Measurements from ENCODE around the gene SLC12A9. TPM values are rescaled to one million over a fixed set of nuclear protein-coding genes. Genes with fewer than 3 reads are reported as not detected.

Gene SLC12A9
- total RNA-seq, 1 experiment from 2014 or later: 29.9 TPM

DNA sequence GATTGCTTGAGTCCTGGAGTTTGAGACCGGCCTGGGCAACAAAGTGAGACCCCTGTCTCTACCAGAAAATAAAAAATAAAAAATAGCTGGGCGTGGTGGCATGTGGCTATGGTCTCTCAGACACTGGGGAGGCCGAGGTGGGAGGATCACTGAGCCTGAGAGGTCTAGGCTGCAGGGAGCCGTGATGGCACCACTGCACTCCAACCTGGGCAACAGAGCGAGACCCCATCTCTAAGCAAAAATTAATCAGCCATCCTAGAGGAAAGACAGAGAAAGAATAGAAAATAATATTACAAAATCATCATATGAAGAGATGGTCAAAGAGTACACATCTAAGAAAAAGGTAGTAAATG is 20.3 kb upstream of the SLC12A9 start:
- no peaks in the 10 kb centered on the region for H3K9me3 Mint-ChIP-seq (ENCODE audit: low read depth, unreplicated experiment)
- intact Hi-C loops (cut with micrococcal nuclease; ENCODE audit: unreplicated experiment): no loop called here
- H3K27ac Mint-ChIP-seq (ENCODE audit: unreplicated experiment): no peak overlapping the region
- no peaks in the 10 kb centered on the region for H3K27me3 Mint-ChIP-seq (ENCODE audit: unreplicated experiment)
- H3K36me3 Mint-ChIP-seq (ENCODE audit: insufficient read depth, unreplicated experiment): peaks cover 32% of the 10 kb centered on the region
- no TSS peak for BruUV-seq (replicated peaks)
- CTCF ChIA-PET: interaction anchor here (1.0 kb wide), 1 partner anchor 30 kb away, joined by 3 read pairs; no protein-coding TSS in a partner anchor
- peaks cover 44% of the 10 kb centered on the region for H3K4me1 Mint-ChIP-seq (ENCODE audit: low read depth, unreplicated experiment)
- H3K4me3 Mint-ChIP-seq (ENCODE audit: low read depth, unreplicated experiment): no peak overlapping the region
- no peak for DNase-seq
- TF ChIP-seq, protein P1, sequence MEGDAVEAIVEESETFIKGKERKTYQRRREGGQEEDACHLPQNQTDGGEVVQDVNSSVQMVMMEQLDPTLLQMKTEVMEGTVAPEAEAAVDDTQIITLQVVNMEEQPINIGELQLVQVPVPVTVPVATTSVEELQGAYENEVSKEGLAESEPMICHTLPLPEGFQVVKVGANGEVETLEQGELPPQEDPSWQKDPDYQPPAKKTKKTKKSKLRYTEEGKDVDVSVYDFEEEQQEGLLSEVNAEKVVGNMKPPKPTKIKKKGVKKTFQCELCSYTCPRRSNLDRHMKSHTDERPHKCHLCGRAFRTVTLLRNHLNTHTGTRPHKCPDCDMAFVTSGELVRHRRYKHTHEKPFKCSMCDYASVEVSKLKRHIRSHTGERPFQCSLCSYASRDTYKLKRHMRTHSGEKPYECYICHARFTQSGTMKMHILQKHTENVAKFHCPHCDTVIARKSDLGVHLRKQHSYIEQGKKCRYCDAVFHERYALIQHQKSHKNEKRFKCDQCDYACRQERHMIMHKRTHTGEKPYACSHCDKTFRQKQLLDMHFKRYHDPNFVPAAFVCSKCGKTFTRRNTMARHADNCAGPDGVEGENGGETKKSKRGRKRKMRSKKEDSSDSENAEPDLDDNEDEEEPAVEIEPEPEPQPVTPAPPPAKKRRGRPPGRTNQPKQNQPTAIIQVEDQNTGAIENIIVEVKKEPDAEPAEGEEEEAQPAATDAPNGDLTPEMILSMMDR (IDR thresholded peaks at IDR 0.05; ENCODE audit: unreplicated experiment): no peak

DNA sequence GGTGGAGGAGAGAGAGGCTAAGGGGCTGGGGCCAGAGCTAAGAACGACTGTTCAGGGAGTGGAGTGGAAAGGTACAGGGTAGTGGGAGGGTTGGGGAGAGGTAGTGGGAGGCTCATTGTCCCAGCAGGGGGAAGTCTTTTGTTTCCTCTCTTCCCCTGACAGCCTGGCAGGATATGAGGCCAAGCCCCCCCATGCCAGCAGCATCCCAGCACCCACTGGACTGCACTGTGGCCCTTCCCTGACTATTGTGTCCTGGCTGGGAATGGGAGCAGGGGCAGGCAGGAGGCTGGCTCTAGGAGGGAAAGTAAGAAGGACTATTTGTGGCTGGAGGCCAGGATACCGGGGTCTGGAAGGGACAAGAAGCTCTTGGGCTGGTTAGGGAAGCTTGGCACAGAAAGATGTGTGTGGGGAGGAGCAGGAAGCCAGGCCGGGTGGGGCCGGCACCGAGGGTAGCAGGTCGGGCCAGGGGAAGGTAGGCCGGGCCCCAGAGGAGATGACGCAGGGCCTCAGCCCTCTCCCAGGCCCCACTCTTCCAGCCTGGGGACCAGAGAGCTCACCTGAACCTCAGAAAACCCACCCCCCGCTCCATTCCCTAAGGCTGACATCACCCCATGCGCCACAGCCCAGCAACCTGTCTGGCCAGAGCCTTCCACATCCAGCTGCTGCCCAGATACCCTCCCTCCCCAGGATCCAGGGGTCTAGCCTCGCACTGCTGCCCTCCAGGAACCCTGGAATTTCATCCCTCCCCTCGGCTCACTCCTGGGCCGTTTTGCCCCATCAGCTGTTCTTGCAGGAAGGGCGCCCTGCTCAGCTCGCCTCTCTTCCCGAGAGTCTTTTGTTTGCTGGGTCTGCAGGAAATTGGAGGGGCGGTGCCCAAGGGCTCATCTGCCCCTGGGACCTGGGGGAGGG is 16.4 kb upstream of the SLC12A9 start:
- DNase-seq: peak; percentile 76
- no peaks in the 10 kb centered on the region for H3K27me3 Mint-ChIP-seq (ENCODE audit: unreplicated experiment)
- peaks cover 24% of the 10 kb centered on the region for H3K36me3 Mint-ChIP-seq (ENCODE audit: insufficient read depth, unreplicated experiment)
- peaks cover 27% of the 10 kb centered on the region for H3K4me1 Mint-ChIP-seq (ENCODE audit: low read depth, unreplicated experiment)
- intact Hi-C loops (cut with micrococcal nuclease; ENCODE audit: unreplicated experiment): no loop called here
- H3K27ac Mint-ChIP-seq (ENCODE audit: unreplicated experiment): peak overlapping the region; percentile 94
- CTCF ChIA-PET: interaction anchor here (0.6 kb wide), 1 partner anchor 73 kb away, joined by 5 read pairs; no protein-coding TSS in a partner anchor
- H3K4me3 Mint-ChIP-seq (ENCODE audit: low read depth, unreplicated experiment): peak overlapping the region; percentile 56
- TSS peak; percentile 27 for BruUV-seq (replicated peaks)
- no peaks in the 10 kb centered on the region for H3K9me3 Mint-ChIP-seq (ENCODE audit: low read depth, unreplicated experiment)
- TF ChIP-seq, protein P1 (IDR thresholded peaks at IDR 0.05; ENCODE audit: unreplicated experiment): no peak

DNA sequence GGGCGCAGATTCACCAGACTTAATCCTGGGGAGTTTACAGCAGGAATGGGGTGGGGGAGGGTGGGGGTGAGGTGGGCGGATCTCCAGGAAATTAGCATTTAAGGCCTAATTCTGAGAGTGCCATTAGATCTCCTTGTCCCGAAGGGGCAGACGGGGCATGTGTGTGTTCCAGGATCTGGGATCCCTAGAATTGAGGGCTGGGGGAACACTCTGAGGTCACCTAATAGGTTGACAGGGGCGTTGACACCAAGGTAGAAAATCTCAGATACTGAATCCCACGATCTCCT is 15.8 kb upstream of the SLC12A9 start:
- no peak for DNase-seq
- Mint-ChIP-seq H3K36me3 (ENCODE audit: insufficient read depth, unreplicated experiment) (peaks cover 24% of the 10 kb centered on the region), H3K9me3 (ENCODE audit: low read depth, unreplicated experiment) (no peaks in the 10 kb centered on the region), H3K27me3 (ENCODE audit: unreplicated experiment) (no peaks in the 10 kb centered on the region), H3K27ac (ENCODE audit: unreplicated experiment) (peak overlapping the region; percentile 94), H3K4me3 (ENCODE audit: low read depth, unreplicated experiment) (peak overlapping the region; percentile 56), H3K4me1 (ENCODE audit: low read depth, unreplicated experiment) (peaks cover 21% of the 10 kb centered on the region)
- TF ChIP-seq, protein P1 (IDR thresholded peaks at IDR 0.05; ENCODE audit: unreplicated experiment): no peak
- CTCF ChIA-PET: no interaction called here
- BruUV-seq (replicated peaks): no TSS peak
- intact Hi-C loops (cut with micrococcal nuclease; ENCODE audit: unreplicated experiment): no loop called here

DNA sequence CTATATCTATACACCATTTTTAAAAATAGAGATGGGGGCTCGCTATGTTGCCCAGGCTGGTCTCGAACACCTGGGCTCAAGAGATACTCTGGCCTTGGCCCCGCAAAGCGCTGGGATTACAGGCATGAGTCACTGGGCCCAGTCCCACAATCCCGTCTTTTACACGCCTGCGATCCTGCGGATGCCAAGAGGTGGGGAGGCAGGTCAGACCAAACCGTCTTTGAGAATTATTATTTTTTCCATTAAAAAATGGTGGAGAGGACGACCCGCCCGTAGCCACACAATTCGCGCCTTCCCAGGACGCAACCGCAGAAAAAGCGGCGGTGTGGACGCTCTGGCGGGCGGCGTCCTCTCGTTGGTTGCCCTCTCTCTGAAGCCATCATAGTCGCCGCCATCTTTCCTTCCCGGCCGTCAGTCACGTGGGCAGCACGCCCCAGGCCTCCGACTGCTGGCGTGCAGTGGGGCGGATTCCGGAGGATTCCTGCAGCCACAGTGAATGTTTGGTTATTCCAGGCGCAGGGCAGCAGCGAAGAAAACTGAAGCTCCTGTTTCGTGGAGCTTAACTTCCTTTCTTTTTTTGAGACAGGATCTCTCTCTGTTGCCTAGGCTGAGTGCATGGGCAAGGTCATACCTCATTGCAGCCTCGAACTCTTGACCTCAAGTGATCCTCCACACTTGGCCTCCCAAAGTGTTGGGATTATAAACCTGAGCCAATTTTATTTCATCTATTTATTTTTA is 15.2 kb upstream of the SLC12A9 start:
- intact Hi-C loops (cut with micrococcal nuclease; ENCODE audit: unreplicated experiment): no loop called here
- Mint-ChIP-seq H3K27ac (ENCODE audit: unreplicated experiment) (peak overlapping the region; percentile 94), H3K4me3 (ENCODE audit: low read depth, unreplicated experiment) (peak overlapping the region; percentile 56), H3K9me3 (ENCODE audit: low read depth, unreplicated experiment) (no peaks in the 10 kb centered on the region), H3K36me3 (ENCODE audit: insufficient read depth, unreplicated experiment) (peaks cover 24% of the 10 kb centered on the region), H3K27me3 (ENCODE audit: unreplicated experiment) (no peaks in the 10 kb centered on the region), H3K4me1 (ENCODE audit: low read depth, unreplicated experiment) (peaks cover 18% of the 10 kb centered on the region)
- CTCF ChIA-PET: interaction anchor here (0.7 kb wide), 1 partner anchor 105 kb away, joined by 5 read pairs; no protein-coding TSS in a partner anchor
- TF ChIP-seq, protein P1 (IDR thresholded peaks at IDR 0.05; ENCODE audit: unreplicated experiment): no peak
- BruUV-seq (replicated peaks): TSS peak; percentile 55
- peak; percentile 72 for DNase-seq
